ENCODE data around the gene KIF17.

Gene KIF17

GRCh38 chr1:20710469-20711284 is 7.1 kb downstream of the KIF17 start:
- no peak overlapping the region for H3K4me2 ChIP-seq (ENCODE audit: insufficient read depth, low read length, poor library complexity, severe bottlenecking)
- H4K8ac ChIP-seq (ENCODE audit: low read depth, low read length): no peak overlapping the region
- no peak overlapping the region for H2BK15ac ChIP-seq (ENCODE audit: low read length)
- H3K14ac ChIP-seq (ENCODE audit: low read length): no peak overlapping the region
- H2AFZ ChIP-seq (ENCODE audit: low read length): peak overlapping the region; percentile 83
- H2AK5ac ChIP-seq (ENCODE audit: low read depth, low read length): no peak overlapping the region
- H3K4ac ChIP-seq (ENCODE audit: low read length): no peak overlapping the region
- H3K18ac ChIP-seq (ENCODE audit: low read length): peak overlapping the region; percentile 71
- H3K9ac ChIP-seq (ENCODE audit: low read depth, low read length, poor library complexity): no peak overlapping the region
- no peak overlapping the region for H2BK12ac ChIP-seq (ENCODE audit: low read length)
- no peak overlapping the region for H2BK5ac ChIP-seq (ENCODE audit: low read length)
- H3K27ac ChIP-seq (replicated peaks; ENCODE audit: low read length): no peak overlapping the region
- H3K4me3 ChIP-seq (ENCODE audit: low read length in 2 of 2): no peak overlapping the region
- no peak for DNase-seq (ENCODE audit: low spot score)
- H3K79me1 ChIP-seq (ENCODE audit: low read depth, low read length): no peaks in the 10 kb centered on the region
- H3K4me1 ChIP-seq (ENCODE audit: control insufficient read depth in 2 of 2, insufficient read depth in 1 of 2, low read depth in 1 of 2, low read length in 2 of 2): peaks cover 2 to 20% of the 10 kb centered on the region in 2 donors
- no peaks in the 10 kb centered on the region for H3K27me3 ChIP-seq (ENCODE audit: control insufficient read depth in 3 of 3, insufficient read depth in 3 of 3, low read depth in 1 of 3, low read length in 3 of 3)
- no CpG with 5 or more reads among the region's 18 CpGs for WGBS, 2 donors (ENCODE audit: extremely low coverage in 2 of 2, insufficient read length in 2 of 2, insufficient replicate concordance in 1 of 2)
- peaks cover 0 to 2% of the 10 kb centered on the region in 2 donors for H3K9me3 ChIP-seq (replicated peaks in 1 of 2; ENCODE audit: control insufficient read depth in 2 of 2, insufficient read depth in 1 of 2, low read depth in 1 of 2, low read length in 2 of 2)
- H3K23ac ChIP-seq (ENCODE audit: low read depth, low read length, poor library complexity): peak overlapping the region; percentile 6
- no peak overlapping the region for H4K91ac ChIP-seq (ENCODE audit: low read depth, low read length, poor library complexity)
- H2BK120ac ChIP-seq (ENCODE audit: low read depth, low read length): no peak overlapping the region
- peaks cover 0 to 4% of the 10 kb centered on the region in 2 donors for H3K36me3 ChIP-seq (replicated peaks in 1 of 2; ENCODE audit: control insufficient read depth in 2 of 2, insufficient read depth in 2 of 2, low read length in 2 of 2)

GRCh38 chr1:20709868-20710267 is 7.9 kb downstream of the KIF17 start:
- peaks cover 0 to 4% of the 10 kb centered on the region in 2 donors for H3K36me3 ChIP-seq (replicated peaks in 1 of 2; ENCODE audit: control insufficient read depth in 2 of 2, insufficient read depth in 2 of 2, low read length in 2 of 2)

GRCh38 chr1:20708891-20709290 is 8.9 kb downstream of the KIF17 start:
- peaks cover 0 to 2% of the 10 kb centered on the region in 2 donors for H3K9me3 ChIP-seq (replicated peaks in 1 of 2; ENCODE audit: control insufficient read depth in 2 of 2, insufficient read depth in 1 of 2, low read depth in 1 of 2, low read length in 2 of 2)
- no CpG with 5 or more reads among the region's 5 CpGs for WGBS, 2 donors (ENCODE audit: extremely low coverage in 2 of 2, insufficient read length in 2 of 2, insufficient replicate concordance in 1 of 2)
- H2BK5ac ChIP-seq (ENCODE audit: low read length): no peak overlapping the region
- H3K4me2 ChIP-seq (ENCODE audit: insufficient read depth, low read length, poor library complexity, severe bottlenecking): no peak overlapping the region
- no peak overlapping the region for H2AFZ ChIP-seq (ENCODE audit: low read length)
- H2AK5ac ChIP-seq (ENCODE audit: low read depth, low read length): no peak overlapping the region
- no peak overlapping the region for H2BK12ac ChIP-seq (ENCODE audit: low read length)
- no peak overlapping the region for H3K27ac ChIP-seq (replicated peaks; ENCODE audit: low read length)
- no peak for DNase-seq (ENCODE audit: low spot score)
- no peak overlapping the region for H3K18ac ChIP-seq (ENCODE audit: low read length)
- H3K14ac ChIP-seq (ENCODE audit: low read length): no peak overlapping the region
- no peak overlapping the region for H4K91ac ChIP-seq (ENCODE audit: low read depth, low read length, poor library complexity)
- no peak overlapping the region for H3K4ac ChIP-seq (ENCODE audit: low read length)
- no peak overlapping the region for H2BK120ac ChIP-seq (ENCODE audit: low read depth, low read length)
- no peak overlapping the region for H2BK15ac ChIP-seq (ENCODE audit: low read length)
- no peak overlapping the region for H4K8ac ChIP-seq (ENCODE audit: low read depth, low read length)
- peaks cover 2 to 27% of the 10 kb centered on the region in 2 donors for H3K4me1 ChIP-seq (ENCODE audit: control insufficient read depth in 2 of 2, insufficient read depth in 1 of 2, low read depth in 1 of 2, low read length in 2 of 2)
- no peak overlapping the region for H3K9ac ChIP-seq (ENCODE audit: low read depth, low read length, poor library complexity)
- no peak overlapping the region for H3K23ac ChIP-seq (ENCODE audit: low read depth, low read length, poor library complexity)
- no peaks in the 10 kb centered on the region for H3K79me1 ChIP-seq (ENCODE audit: low read depth, low read length)
- H3K4me3 ChIP-seq (ENCODE audit: low read length in 2 of 2): no peak overlapping the region
- no peaks in the 10 kb centered on the region for H3K27me3 ChIP-seq (ENCODE audit: control insufficient read depth in 3 of 3, insufficient read depth in 3 of 3, low read depth in 1 of 3, low read length in 3 of 3)
- H3K36me3 ChIP-seq (replicated peaks in 1 of 2; ENCODE audit: control insufficient read depth in 2 of 2, insufficient read depth in 2 of 2, low read length in 2 of 2): peaks cover 0 to 4% of the 10 kb centered on the region in 2 donors

More at GRCh38 chr1:20709868-20710267, 7.9 kb downstream of the KIF17 start:
- Histone ChIP-seq H3K9me3 (replicated peaks in 1 of 2; ENCODE audit: control insufficient read depth in 2 of 2, insufficient read depth in 1 of 2, low read depth in 1 of 2, low read length in 2 of 2) (peaks cover 0 to 2% of the 10 kb centered on the region in 2 donors), H3K4me1 (ENCODE audit: control insufficient read depth in 2 of 2, insufficient read depth in 1 of 2, low read depth in 1 of 2, low read length in 2 of 2) (peaks cover 2 to 27% of the 10 kb centered on the region in 2 donors), H2AFZ (ENCODE audit: low read length) (no peak overlapping the region), H3K79me1 (ENCODE audit: low read depth, low read length) (no peaks in the 10 kb centered on the region), H2BK120ac (ENCODE audit: low read depth, low read length) (no peak overlapping the region), H4K8ac (ENCODE audit: low read depth, low read length) (no peak overlapping the region), H3K18ac (ENCODE audit: low read length) (peak overlapping the region; percentile 64), H2AK5ac (ENCODE audit: low read depth, low read length) (no peak overlapping the region), H3K4me2 (ENCODE audit: insufficient read depth, low read length, poor library complexity, severe bottlenecking) (no peak overlapping the region), H4K91ac (ENCODE audit: low read depth, low read length, poor library complexity) (no peak overlapping the region), H2BK5ac (ENCODE audit: low read length) (no peak overlapping the region), H3K27ac (replicated peaks; ENCODE audit: low read length) (no peak overlapping the region), H3K14ac (ENCODE audit: low read length) (peak overlapping the region; percentile 71), H3K4me3 (ENCODE audit: low read length in 2 of 2) (no peak overlapping the region), H3K27me3 (ENCODE audit: control insufficient read depth in 3 of 3, insufficient read depth in 3 of 3, low read depth in 1 of 3, low read length in 3 of 3) (no peaks in the 10 kb centered on the region), H3K9ac (ENCODE audit: low read depth, low read length, poor library complexity) (no peak overlapping the region), H3K4ac (ENCODE audit: low read length) (no peak overlapping the region), H3K23ac (ENCODE audit: low read depth, low read length, poor library complexity) (peak overlapping the region; percentile 90), H2BK12ac (ENCODE audit: low read length) (no peak overlapping the region), H2BK15ac (ENCODE audit: low read length) (no peak overlapping the region)
- WGBS, 2 donors (ENCODE audit: extremely low coverage in 2 of 2, insufficient read length in 2 of 2, insufficient replicate concordance in 1 of 2): no CpG with 5 or more reads among the region's 3 CpGs
- DNase-seq (ENCODE audit: low spot score): no peak

GRCh38 chr1:20708057-20708456 is 9.8 kb downstream of the KIF17 start:
- WGBS, 2 donors (ENCODE audit: extremely low coverage in 2 of 2, insufficient read length in 2 of 2, insufficient replicate concordance in 1 of 2): no CpG with 5 or more reads among the region's 6 CpGs

More at GRCh38 chr1:20708057-20708456, 9.8 kb downstream of the KIF17 start:
- Histone ChIP-seq H2BK12ac (ENCODE audit: low read length) (no peak overlapping the region), H2BK120ac (ENCODE audit: low read depth, low read length) (no peak overlapping the region), H4K8ac (ENCODE audit: low read depth, low read length) (no peak overlapping the region), H3K9ac (ENCODE audit: low read depth, low read length, poor library complexity) (no peak overlapping the region), H3K9me3 (replicated peaks in 1 of 2; ENCODE audit: control insufficient read depth in 2 of 2, insufficient read depth in 1 of 2, low read depth in 1 of 2, low read length in 2 of 2) (peaks cover 0 to 2% of the 10 kb centered on the region in 2 donors), H2AFZ (ENCODE audit: low read length) (no peak overlapping the region), H3K14ac (ENCODE audit: low read length) (no peak overlapping the region), H3K18ac (ENCODE audit: low read length) (peak overlapping the region; percentile 8), H3K79me1 (ENCODE audit: low read depth, low read length) (no peaks in the 10 kb centered on the region), H3K36me3 (replicated peaks in 1 of 2; ENCODE audit: control insufficient read depth in 2 of 2, insufficient read depth in 2 of 2, low read length in 2 of 2) (peaks cover 0 to 4% of the 10 kb centered on the region in 2 donors), H3K4me2 (ENCODE audit: insufficient read depth, low read length, poor library complexity, severe bottlenecking) (no peak overlapping the region), H3K27ac (replicated peaks; ENCODE audit: low read length) (no peak overlapping the region), H2BK15ac (ENCODE audit: low read length) (no peak overlapping the region), H3K27me3 (ENCODE audit: control insufficient read depth in 3 of 3, insufficient read depth in 3 of 3, low read depth in 1 of 3, low read length in 3 of 3) (no peaks in the 10 kb centered on the region), H2AK5ac (ENCODE audit: low read depth, low read length) (no peak overlapping the region), H3K4ac (ENCODE audit: low read length) (no peak overlapping the region), H4K91ac (ENCODE audit: low read depth, low read length, poor library complexity) (no peak overlapping the region), H3K23ac (ENCODE audit: low read depth, low read length, poor library complexity) (no peak overlapping the region), H2BK5ac (ENCODE audit: low read length) (no peak overlapping the region), H3K4me1 (ENCODE audit: control insufficient read depth in 2 of 2, insufficient read depth in 1 of 2, low read depth in 1 of 2, low read length in 2 of 2) (peaks cover 2 to 27% of the 10 kb centered on the region in 2 donors), H3K4me3 (ENCODE audit: low read length in 2 of 2) (no peak overlapping the region)
- DNase-seq (ENCODE audit: low spot score): no peak
